ENCODE measurements around the gene BANF2. TPM values are rescaled to one million over a fixed set of nuclear protein-coding genes. Genes with fewer than 3 reads are reported as not detected.

BANF2 gene
- total RNA-seq, 1 experiment from 2014 or later, result not detected

- no peak overlapping the region for H3T11ph ChIP-seq (ENCODE audit: low read length)
- TF ChIP-seq CTCF (conservative IDR thresholded peaks at IDR 0.05), result no peak
- no CpG with 5 or more reads among the region's 10 CpGs for WGBS (ENCODE audit: extremely low coverage, insufficient read length, low lambda C conversion rate)
- no peak overlapping the region for H2BK20ac ChIP-seq (ENCODE audit: low read depth, low read length, poor library complexity, severe bottlenecking)
- no peak overlapping the region for H3K4ac ChIP-seq (ENCODE audit: low read depth, low read length)
- H3K79me2 ChIP-seq (ENCODE audit: insufficient read depth, low read length), result no peaks in the 10 kb centered on the region
- no peak overlapping the region for H3K27ac ChIP-seq (ENCODE audit: insufficient read length, low read depth, low read length)
- no peaks in the 10 kb centered on the region for H3K4me1 ChIP-seq (ENCODE audit: insufficient read depth, low read length)
- H2BK15ac ChIP-seq (ENCODE audit: low read depth, low read length), result no peak overlapping the region
- H3K79me1 ChIP-seq (ENCODE audit: insufficient read depth, low read depth, low read length, poor library complexity, severe bottlenecking), result no peaks in the 10 kb centered on the region
- H2AFZ ChIP-seq (ENCODE audit: low read length), result no peak overlapping the region
- H3K36me3 Mint-ChIP-seq (ENCODE audit: insufficient read depth in 1 of 3, low read depth in 3 of 3), result no peaks in the 10 kb centered on the region
- H3K23ac ChIP-seq (ENCODE audit: insufficient read length, low read depth, low read length), result no peak overlapping the region
- no peak overlapping the region for H4K8ac ChIP-seq (replicated peaks; ENCODE audit: insufficient read length, low read depth, low read length)
- no peak overlapping the region for H2BK5ac ChIP-seq (ENCODE audit: insufficient read length, low read length)
- H3K14ac ChIP-seq (ENCODE audit: insufficient read depth, low read length), result no peak overlapping the region; the same call in 1 of the 2 replicates
- H4K20me1 ChIP-seq (ENCODE audit: control insufficient read depth, insufficient read depth, insufficient read length), result no peaks in the 10 kb centered on the region
- H3K27ac Mint-ChIP-seq, result no peak overlapping the region
- H2BK120ac ChIP-seq (ENCODE audit: low read depth, low read length, poor library complexity, severe bottlenecking), result no peak overlapping the region
- no peak overlapping the region for H3K56ac ChIP-seq (ENCODE audit: insufficient read length, low read depth, low read length)
- H4K91ac ChIP-seq (ENCODE audit: insufficient read length, low read depth, low read length), result no peak overlapping the region
- H3K27me3 Mint-ChIP-seq (ENCODE audit: low read depth), result peaks cover 10% of the 10 kb centered on the region
- no peak overlapping the region for H3K4me2 ChIP-seq (ENCODE audit: insufficient read depth, insufficient read length, low read length)
- no peaks in the 10 kb centered on the region for H3K23me2 ChIP-seq (ENCODE audit: insufficient read length, low read depth, low read length, poor library complexity, severe bottlenecking)
- no peak for DNase-seq
- H3K9me3 Mint-ChIP-seq, result no peaks in the 10 kb centered on the region
- H3K4me3 Mint-ChIP-seq, result no peak overlapping the region
- H3K4me1 Mint-ChIP-seq, result peaks cover 12 to 16% of the 10 kb centered on the region in 2 experiments
- no peak overlapping the region for H2BK12ac ChIP-seq (ENCODE audit: insufficient read length, low read depth, low read length)
- H3K9ac ChIP-seq (ENCODE audit: extremely low read depth, insufficient read length, low read length), result no peak overlapping the region
- no peak overlapping the region for H4K5ac ChIP-seq (ENCODE audit: insufficient read length, low read depth, low read length)
- H3K9me3 ChIP-seq (ENCODE audit: control insufficient read depth, low read depth, low read length), result no peaks in the 10 kb centered on the region
- no peaks in the 10 kb centered on the region for H3K27me3 ChIP-seq (ENCODE audit: insufficient read depth, low read length)
- no peak overlapping the region for H3K18ac ChIP-seq (ENCODE audit: insufficient read length, low read depth, low read length)
- no peak overlapping the region for H2AK5ac ChIP-seq (ENCODE audit: insufficient read length, low read length)
Measured at GRCh38 chr20:17727351-17727750, 27.6 kb downstream of the BANF2 start.
